Sigmoid colon (tissue), 7 donors: ENCODE measurements around the gene TNS1. TPM values are rescaled to one million over a fixed set of nuclear protein-coding genes. Genes with fewer than 3 reads are reported as not detected.

Experiments used
- DNase-seq: peaks from one replicate; pipeline ENCODE4 v3.0.0-alpha.2; 2019
- H3K27ac ChIP-seq, 4 donors: fragments of 200-600 bp; sonication (generic); one replicate each; pipeline ENCODE4 v1.5.1; 2016 to 2019; ENCODE audit warnings: mild to moderate bottlenecking in 1 of 4
- H3K27me3 ChIP-seq, 3 donors: fragments of 200-600 bp; sonication (generic); one replicate each; pipeline ENCODE4 v1.5.1; 2019; ENCODE audit warnings: mild to moderate bottlenecking in 1 of 3
- H3K36me3 ChIP-seq, 4 donors: fragments of 200-600 bp; sonication (generic); one replicate each; pipeline ENCODE4 v1.5.1; 2016 to 2019
- H3K4me1 ChIP-seq, 4 donors: fragments of 200-600 bp; sonication (generic); one replicate each; pipeline ENCODE4 v1.5.1; 2017 to 2019
- H3K4me3 ChIP-seq, 4 donors: fragments of 200-600 bp; sonication (generic); one replicate each; pipeline ENCODE4 v1.5.1; 2017 to 2019; ENCODE audit warnings: mild to moderate bottlenecking in 2 of 4, moderate library complexity in 1 of 4
- H3K9me3 ChIP-seq, 4 donors: fragments of 200-600 bp in 3 of 4; sonication (generic) in 3 of 4; one replicate each; pipeline versions ENCODE4 v1.5.1 to v1.6.1; 2013 to 2019
- EP300 ChIP-seq, 4 donors: sonication (generic); formaldehyde crosslinking; IDR thresholded peaks; one replicate each; pipeline ENCODE4 v1.6.1; 2017; ENCODE audit warnings: antibody characterized with exemption in 4 of 4
- POLR2A ChIP-seq, 2 donors: fragments of 450-650 bp; IDR thresholded peaks; one replicate each; pipeline ENCODE4 v1.6.1; 2016; ENCODE audit warnings: antibody characterized with exemption in 2 of 2, mild to moderate bottlenecking in 2 of 2, moderate library complexity in 2 of 2
- POLR2AphosphoS5 ChIP-seq, 4 donors: sonication (generic); formaldehyde crosslinking; IDR thresholded peaks; one replicate each; pipeline ENCODE4 v1.6.1; 2017; ENCODE audit warnings: antibody characterized with exemption in 4 of 4
- WGBS, 2 donors: extraction: QIAGEN DNeasy Blood & Tissue Kit; methylation state at CpG; one replicate each; pipeline ENCODE4 v1.1.7; 2013; 5-methylcytosine and 5-hydroxymethylcytosine counted together
- intact Hi-C: fragments of 100-400 bp; cut with DNase I; formaldehyde crosslinking; loops from one replicate; pipeline ENCODE4 v1.15.1; 2023
- polyA plus RNA-seq, 3 donors: library from polyadenylated mRNA; stranded (reverse); fragments of 200-250 nt; gene quantifications; one replicate each; pipeline ENCODE4 v1.2.3, GENCODE V29; 2013
- total RNA-seq, 4 donors: library from RNA; depleted of rRNA; stranded (reverse); fragments of >200 nt; gene quantifications; one replicate each; pipeline ENCODE4 v1.1.0, GENCODE V29; 2016
- TF ChIP-seq, protein P1 (sequence below), 4 experiments: fragments of 450-650 bp in 3 of 4; fragments of 200-600 bp in 1 of 4; IDR thresholded peaks; one replicate each; pipeline ENCODE4 v1.5.1; 2016 to 2019; ENCODE audit warnings: antibody characterized with exemption in 4 of 4, mild to moderate bottlenecking in 3 of 4, moderate library complexity in 2 of 4
- donor health status: healthy with polysubstance abuse.
- donor health status: Bipolar disorder and iron deficiency.
- donor health status: healthy.

Gene TNS1
- total and polyA plus RNA-seq, 7 donors = 3.7 to 1,607 (median 444) TPM

DNA sequence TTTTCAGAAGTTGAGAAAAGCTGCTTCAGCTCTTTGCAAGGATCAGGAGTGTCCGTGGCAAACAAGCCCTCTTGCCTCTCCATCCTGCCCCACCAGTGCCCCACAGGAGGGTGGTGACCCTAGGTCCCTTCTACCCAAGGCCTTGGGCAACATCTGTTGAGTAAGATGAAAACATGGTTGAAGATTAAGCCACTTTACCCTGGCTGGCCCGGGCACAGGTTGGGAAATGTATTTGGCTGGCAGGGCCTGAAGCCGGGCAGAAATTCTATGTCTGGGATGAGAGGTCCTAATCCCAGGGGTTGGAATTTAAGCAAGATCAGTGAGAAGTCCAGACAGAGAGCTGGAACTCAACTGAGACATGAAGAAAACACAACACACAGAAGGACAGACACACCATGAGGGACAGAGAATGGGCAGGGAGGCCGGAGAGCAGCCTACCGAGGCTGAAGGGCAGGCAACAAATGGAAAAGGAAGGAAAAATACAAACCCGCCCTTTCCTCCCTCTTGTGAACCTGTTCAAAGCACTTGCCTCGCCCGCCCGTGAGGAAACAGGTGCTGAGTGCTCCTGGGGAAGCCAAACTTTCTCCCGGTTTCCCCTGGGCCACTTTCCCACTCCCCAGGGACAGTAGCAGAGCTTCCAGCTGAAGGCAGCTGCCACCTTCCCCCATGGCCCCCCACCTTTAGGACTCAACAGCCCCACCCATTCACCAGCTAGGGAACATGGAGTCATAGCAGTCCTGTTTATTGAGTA, 86.1 kb downstream of the TNS1 start:
- no peak for TF ChIP-seq POLR2A (IDR thresholded peaks at IDR 0.05)
- peak in 3 of 4 donors; percentile 8 to 38 (median 24) for TF ChIP-seq POLR2AphosphoS5 (IDR thresholded peaks at IDR 0.05)
- TF ChIP-seq EP300 (IDR thresholded peaks at IDR 0.05) = peak in 1 of 4 donors; percentile 24
- H3K4me3 ChIP-seq = no peak overlapping the region
- peak; percentile 82 for DNase-seq

DNA sequence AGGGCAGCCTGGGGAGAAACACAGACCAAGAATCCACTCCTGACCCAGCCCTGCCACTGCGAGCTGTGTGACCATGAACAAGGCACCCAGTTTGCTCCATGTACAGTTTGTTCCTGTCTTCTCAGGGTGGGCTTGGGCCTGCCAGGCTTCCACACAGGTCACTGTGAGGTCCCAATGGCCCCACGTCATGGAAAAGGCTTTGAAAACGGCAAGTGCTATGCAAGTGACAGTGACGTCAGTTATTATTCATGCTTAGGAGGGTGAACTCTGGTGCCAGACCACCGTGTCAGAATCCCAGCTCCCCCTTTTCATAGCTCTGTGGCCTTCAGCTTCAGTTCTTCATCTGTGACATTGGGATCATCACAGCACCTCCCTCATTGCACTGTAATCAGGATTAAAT, 87.1 kb downstream of the TNS1 start:
- Histone ChIP-seq H3K4me1 (peaks cover 0 to 100% (median 100%) of the 10 kb centered on the region in 4 donors), H3K9me3 (no peaks in the 10 kb centered on the region), H3K27ac (peak overlapping the region; percentile 94 to 98 (median 98)), H3K27me3 (no peaks in the 10 kb centered on the region), H3K36me3 (peaks cover 0 to 31% (median 10%) of the 10 kb centered on the region in 4 donors), H3K4me3 (no peak overlapping the region)
- DNase-seq = peak; percentile 88
- TF ChIP-seq POLR2AphosphoS5 (IDR thresholded peaks at IDR 0.05) (peak; percentile 61 to 79 (median 72)), EP300 (IDR thresholded peaks at IDR 0.05) (peak in 2 of 4 donors; percentile 93 to 97), POLR2A (IDR thresholded peaks at IDR 0.05) (no peak)
- TF ChIP-seq, protein P1, sequence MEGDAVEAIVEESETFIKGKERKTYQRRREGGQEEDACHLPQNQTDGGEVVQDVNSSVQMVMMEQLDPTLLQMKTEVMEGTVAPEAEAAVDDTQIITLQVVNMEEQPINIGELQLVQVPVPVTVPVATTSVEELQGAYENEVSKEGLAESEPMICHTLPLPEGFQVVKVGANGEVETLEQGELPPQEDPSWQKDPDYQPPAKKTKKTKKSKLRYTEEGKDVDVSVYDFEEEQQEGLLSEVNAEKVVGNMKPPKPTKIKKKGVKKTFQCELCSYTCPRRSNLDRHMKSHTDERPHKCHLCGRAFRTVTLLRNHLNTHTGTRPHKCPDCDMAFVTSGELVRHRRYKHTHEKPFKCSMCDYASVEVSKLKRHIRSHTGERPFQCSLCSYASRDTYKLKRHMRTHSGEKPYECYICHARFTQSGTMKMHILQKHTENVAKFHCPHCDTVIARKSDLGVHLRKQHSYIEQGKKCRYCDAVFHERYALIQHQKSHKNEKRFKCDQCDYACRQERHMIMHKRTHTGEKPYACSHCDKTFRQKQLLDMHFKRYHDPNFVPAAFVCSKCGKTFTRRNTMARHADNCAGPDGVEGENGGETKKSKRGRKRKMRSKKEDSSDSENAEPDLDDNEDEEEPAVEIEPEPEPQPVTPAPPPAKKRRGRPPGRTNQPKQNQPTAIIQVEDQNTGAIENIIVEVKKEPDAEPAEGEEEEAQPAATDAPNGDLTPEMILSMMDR (IDR thresholded peaks at IDR 0.05) = no peak
- intact Hi-C loops = no loop called here
- WGBS, 2 donors = 80 to 90% methylated on average over 5 of the region's 5 CpGs

More for the DNA sequence above, 86.1 kb downstream of the TNS1 start:
- peaks cover 0 to 31% (median 10%) of the 10 kb centered on the region in 4 donors for H3K36me3 ChIP-seq
- 46 to 58% methylated on average over 10 of the region's 10 CpGs for WGBS, 2 donors
- intact Hi-C loops = no loop called here
- peaks cover 0 to 100% (median 100%) of the 10 kb centered on the region in 4 donors for H3K4me1 ChIP-seq
- no peaks in the 10 kb centered on the region for H3K9me3 ChIP-seq
- peak overlapping the region; percentile 94 to 98 (median 98) for H3K27ac ChIP-seq
- no peaks in the 10 kb centered on the region for H3K27me3 ChIP-seq

DNA sequence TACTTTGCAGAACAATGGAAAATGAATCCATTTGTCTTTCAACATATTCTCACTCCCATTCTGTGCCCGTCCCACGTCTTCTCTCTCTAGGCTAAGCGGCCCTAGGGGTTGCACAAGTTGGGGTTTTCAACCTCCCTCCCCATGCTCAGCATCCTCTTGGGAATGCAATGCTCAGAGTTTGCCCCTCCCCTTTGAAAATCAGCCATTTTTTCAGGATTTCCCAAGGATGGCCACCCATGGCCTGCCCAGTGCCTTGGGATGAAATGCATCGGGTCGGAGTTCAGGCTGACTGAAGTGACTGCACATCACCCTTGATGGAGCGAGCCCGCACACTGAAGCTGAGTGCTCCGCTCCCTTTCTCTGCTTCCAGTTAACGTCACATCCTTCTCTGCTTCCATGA, 87.9 kb downstream of the TNS1 start:
- TF ChIP-seq POLR2AphosphoS5 (IDR thresholded peaks at IDR 0.05) (peak in 2 of 4 donors; percentile 59 to 66), EP300 (IDR thresholded peaks at IDR 0.05) (peak in 1 of 4 donors; percentile 7), POLR2A (IDR thresholded peaks at IDR 0.05) (no peak)
- intact Hi-C loops = no loop called here
- Histone ChIP-seq H3K27ac (peak overlapping the region; percentile 94 to 98 (median 98)), H3K4me3 (no peak overlapping the region), H3K27me3 (no peaks in the 10 kb centered on the region), H3K9me3 (no peaks in the 10 kb centered on the region), H3K4me1 (peaks cover 0 to 100% (median 100%) of the 10 kb centered on the region in 4 donors), H3K36me3 (peaks cover 0 to 31% (median 10%) of the 10 kb centered on the region in 4 donors)
- DNase-seq = no peak
- 91 to 94% methylated on average over 9 of the region's 9 CpGs for WGBS, 2 donors

DNA sequence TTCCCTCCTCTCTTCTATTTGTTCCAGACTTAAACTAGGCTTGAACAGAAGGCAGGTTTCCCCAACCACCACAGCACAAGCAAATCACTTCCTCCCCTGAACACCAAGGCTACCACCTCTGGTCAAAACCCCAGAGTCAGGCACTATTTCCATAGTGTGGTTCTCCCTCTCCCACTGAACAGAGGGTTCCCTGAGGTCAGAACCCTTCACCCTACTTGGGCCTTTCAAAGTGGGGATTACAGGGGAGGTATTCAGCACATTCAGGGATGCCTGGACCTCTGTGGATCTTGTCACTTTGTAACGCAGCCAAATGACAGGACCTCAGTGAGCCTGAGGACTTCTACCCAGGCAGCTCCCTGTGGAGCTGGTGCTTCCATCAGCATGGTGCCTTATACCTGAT, 88.7 kb downstream of the TNS1 start:
- intact Hi-C loops = no loop called here
- peak overlapping the region; percentile 94 to 98 (median 98) for H3K27ac ChIP-seq

DNA sequence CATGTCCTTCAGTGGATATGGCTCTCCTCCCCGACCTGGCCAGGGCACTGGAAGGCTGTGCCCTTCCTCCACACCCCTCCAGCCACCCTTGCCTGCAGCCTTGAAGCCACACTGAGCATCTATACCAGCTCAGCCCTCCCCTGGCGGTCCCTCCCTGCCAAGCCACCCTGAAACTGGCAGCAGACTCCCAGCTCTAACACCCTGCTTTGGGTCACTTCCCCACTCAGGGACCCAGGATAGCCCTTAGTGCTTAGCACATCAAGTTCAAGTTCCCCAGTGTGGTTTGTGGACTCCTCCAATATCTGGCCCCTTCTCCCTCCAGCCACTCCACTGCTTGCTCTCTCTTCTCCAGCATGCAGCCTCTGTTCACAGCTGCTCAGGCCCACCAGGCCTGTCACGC, 89.4 kb downstream of the TNS1 start:
- Histone ChIP-seq H3K4me1 (peaks cover 0 to 100% (median 100%) of the 10 kb centered on the region in 4 donors), H3K27me3 (no peaks in the 10 kb centered on the region), H3K27ac (peak overlapping the region; percentile 94 to 98 (median 98)), H3K36me3 (peaks cover 0 to 19% (median 4%) of the 10 kb centered on the region in 4 donors), H3K9me3 (no peaks in the 10 kb centered on the region), H3K4me3 (peak overlapping the region in 2 of 4 donors; percentile 18 to 19)
- DNase-seq = peak; percentile 78
- TF ChIP-seq POLR2A (IDR thresholded peaks at IDR 0.05) (no peak), POLR2AphosphoS5 (IDR thresholded peaks at IDR 0.05) (peak in 2 of 4 donors; percentile 4 to 39), EP300 (IDR thresholded peaks at IDR 0.05) (no peak)
- TF ChIP-seq, protein P1 (IDR thresholded peaks at IDR 0.05) = no peak
- intact Hi-C loops = no loop called here
- whole genome bisulfite sequencing, 2 donors = 74 to 77% methylated on average over 3 of the region's 3 CpGs

More for the DNA sequence above, 88.7 kb downstream of the TNS1 start:
- TF ChIP-seq EP300 (IDR thresholded peaks at IDR 0.05) (no peak), POLR2AphosphoS5 (IDR thresholded peaks at IDR 0.05) (peak in 3 of 4 donors; percentile 6 to 65 (median 62)), POLR2A (IDR thresholded peaks at IDR 0.05) (no peak)
- TF ChIP-seq, protein P1 (IDR thresholded peaks at IDR 0.05) = no peak
- Histone ChIP-seq H3K27me3 (no peaks in the 10 kb centered on the region), H3K4me3 (no peak overlapping the region), H3K4me1 (peaks cover 0 to 100% (median 100%) of the 10 kb centered on the region in 4 donors), H3K36me3 (peaks cover 0 to 23% (median 5%) of the 10 kb centered on the region in 4 donors), H3K9me3 (no peaks in the 10 kb centered on the region)
- no peak for DNase-seq
- WGBS, 2 donors = 86 to 90% methylated on average over 1 of the region's 1 CpG
